H1 (cell line): Measurements from ENCODE around the gene LIMA1.

Experiments used
- CTCF ChIP-seq, 3 experiments: IDR thresholded peaks; 1 replicate in 2 of 3; 2 replicates in 1 of 3; pipeline versions ENCODE4 v1.5.1 to v1.6.1; 2011; ENCODE audit warnings: low read length in 3 of 3, mild to moderate bottlenecking in 3 of 3, inconsistent platforms in 2 of 3, low read depth in 1 of 3, moderate library complexity in 1 of 3; ENCODE audit not compliant: insufficient read depth in 1 of 3; ENCODE audit errors: control extremely low read depth in 1 of 3
- EZH2 ChIP-seq: fragments of 200-600 bp; sonication (generic); IDR thresholded peaks from 2 replicates; pipeline ENCODE4 v1.7.1; 2012; ENCODE audit warnings: low read depth, mild to moderate bottlenecking, moderate library complexity, low read length, inconsistent platforms; ENCODE audit not compliant: severe bottlenecking
- GABPA ChIP-seq: IDR thresholded peaks from 2 replicates; pipeline ENCODE4 v1.6.1; 2011; ENCODE audit warnings: mild to moderate bottlenecking, low read length, moderate library complexity, borderline replicate concordance; ENCODE audit not compliant: insufficient read depth
- HDAC6 ChIP-seq: IDR thresholded peaks from one replicate; pipeline ENCODE4 v1.7.1; 2012; ENCODE audit warnings: low read depth, mild to moderate bottlenecking, inconsistent platforms, low read length, moderate library complexity
- JUND ChIP-seq: IDR thresholded peaks from 2 replicates; pipeline ENCODE4 v1.6.1; 2011; ENCODE audit warnings: mild to moderate bottlenecking, improper control_type of control experiment, low read length
- PHF8 ChIP-seq: fragments of 200-600 bp; sonication (generic); conservative IDR thresholded peaks from 2 replicates; pipeline ENCODE4 v1.7.1; 2012; ENCODE audit warnings: low read depth, mild to moderate bottlenecking, inconsistent platforms, low read length, moderate library complexity
- POLR2A ChIP-seq, 2 experiments: IDR thresholded peaks; 1 replicate in 1 of 2; 2 replicates in 1 of 2; pipeline ENCODE4 v1.6.1; 2011; ENCODE audit warnings: low read depth in 2 of 2, low read length in 2 of 2, mild to moderate bottlenecking in 2 of 2; ENCODE audit errors: control extremely low read depth in 1 of 2
- POLR2AphosphoS5 ChIP-seq: IDR thresholded peaks from 2 replicates; pipeline ENCODE4 v1.6.1; 2011; ENCODE audit warnings: low read depth, low read length
- RXRA ChIP-seq: IDR thresholded peaks from 2 replicates; pipeline ENCODE4 v1.6.1; 2011; ENCODE audit warnings: low read depth, mild to moderate bottlenecking, low read length, moderate library complexity; ENCODE audit not compliant: insufficient read depth
- SRF ChIP-seq: IDR thresholded peaks from 2 replicates; pipeline ENCODE4 v1.6.1; 2011; ENCODE audit warnings: mild to moderate bottlenecking, low read depth, low read length, moderate library complexity

DNA sequence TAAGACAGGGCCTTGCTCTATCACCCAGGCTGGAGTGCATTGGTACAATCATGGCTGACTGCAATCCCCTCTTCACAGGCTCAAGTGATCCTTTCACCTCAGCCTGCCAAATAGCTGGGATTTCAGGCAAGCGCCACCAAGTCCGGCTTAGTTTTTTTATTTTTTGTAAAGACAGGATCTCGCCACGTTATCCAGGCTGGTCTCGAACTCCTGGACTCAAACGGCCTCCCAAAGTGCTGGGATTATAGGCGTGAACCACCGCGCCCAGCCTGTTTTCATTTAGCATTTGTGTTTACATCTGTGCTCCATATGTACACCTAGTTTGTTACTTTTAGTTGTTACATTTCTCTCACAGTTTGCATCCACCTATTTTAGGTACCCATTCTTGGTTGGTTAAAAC, 32.5 kb upstream of the LIMA1 start:
- TF ChIP-seq POLR2AphosphoS5 (no peak), CTCF (IDR thresholded peaks at IDR 0.05; ENCODE audit: control extremely low read depth in 1 of 3, insufficient read depth in 1 of 3, low read depth in 1 of 3, low read length in 3 of 3) (no peak), GABPA (no peak), EZH2 (no peak), RXRA (no peak), SRF (no peak), JUND (no peak), HDAC6 (no peak), PHF8 (no peak), POLR2A (IDR thresholded peaks at IDR 0.05; ENCODE audit: control extremely low read depth in 1 of 2, low read depth in 2 of 2, low read length in 2 of 2) (no peak)
